HEK293T (cell line): ENCODE results near the gene SCN3A.

Experiments used
- ARNT ChIP-seq: fragments of 450-650 bp; IDR thresholded peaks from 2 replicates; pipeline ENCODE4 v1.6.1; 2017; ENCODE audit warnings: mild to moderate bottlenecking
- BHLHE40 ChIP-seq: fragments of 450-650 bp; IDR thresholded peaks from 2 replicates; pipeline ENCODE4 v1.6.1; 2016; ENCODE audit warnings: mild to moderate bottlenecking, moderate library complexity, borderline replicate concordance
- CTBP1 ChIP-seq: fragments of 450-650 bp; IDR thresholded peaks from 2 replicates; pipeline ENCODE4 v1.6.1; 2016; ENCODE audit warnings: borderline replicate concordance
- ELF4 ChIP-seq: fragments of 450-650 bp; IDR thresholded peaks from 2 replicates; pipeline ENCODE4 v1.6.1; 2017; ENCODE audit warnings: antibody characterized with exemption
- FOXA1 ChIP-seq: fragments of 450-650 bp; IDR thresholded peaks from 2 replicates; pipeline ENCODE4 v1.6.1; 2016; ENCODE audit warnings: mild to moderate bottlenecking
- FOXK2 ChIP-seq: fragments of 450-650 bp; IDR thresholded peaks from 2 replicates; pipeline ENCODE4 v1.6.1; 2016; ENCODE audit warnings: mild to moderate bottlenecking
- FOXM1 ChIP-seq: fragments of 450-650 bp; IDR thresholded peaks from 2 replicates; pipeline ENCODE4 v1.6.1; 2017; ENCODE audit warnings: mild to moderate bottlenecking, borderline replicate concordance
- HDGF ChIP-seq: fragments of 450-650 bp; IDR thresholded peaks from 2 replicates; pipeline ENCODE4 v1.6.1; 2017; ENCODE audit warnings: antibody characterized with exemption, borderline replicate concordance
- NFRKB ChIP-seq: fragments of 450-650 bp; IDR thresholded peaks from 2 replicates; pipeline ENCODE4 v1.6.1; 2016; ENCODE audit warnings: mild to moderate bottlenecking, moderate library complexity
- SP1 ChIP-seq: fragments of 450-650 bp; IDR thresholded peaks from 2 replicates; pipeline ENCODE4 v1.6.1; 2017
- SUZ12 ChIP-seq: fragments of 450-650 bp; IDR thresholded peaks from 2 replicates; pipeline ENCODE4 v1.6.1; 2016; ENCODE audit warnings: mild to moderate bottlenecking
- TARDBP ChIP-seq: fragments of 450-650 bp; IDR thresholded peaks from 2 replicates; pipeline ENCODE4 v1.6.1; 2016
- ZNF384 ChIP-seq: fragments of 450-650 bp; IDR thresholded peaks from 2 replicates; pipeline ENCODE4 v1.6.1; 2016

DNA sequence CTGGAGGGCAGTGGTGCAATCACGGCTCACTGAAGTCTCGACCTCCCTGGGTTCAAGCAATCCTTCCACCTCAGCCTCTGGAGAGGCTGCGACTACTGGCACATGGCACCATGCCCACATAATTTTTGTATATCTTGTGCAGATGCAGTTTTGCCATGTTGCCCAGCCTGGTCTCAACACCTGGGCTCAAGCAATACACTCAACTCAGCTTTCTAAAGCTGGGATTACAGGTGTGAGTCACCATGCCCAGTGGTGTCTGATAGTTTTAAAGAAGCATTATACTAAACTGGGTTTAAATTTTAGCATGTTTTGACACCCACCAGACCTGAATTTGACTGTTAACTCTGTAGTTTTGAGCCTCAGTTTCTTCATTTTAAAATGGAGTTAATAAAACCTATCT is 139.1 kb downstream of the SCN3A start:
- TF ChIP-seq FOXK2 = no peak
- TF ChIP-seq ELF4 = no peak
- no peak for TF ChIP-seq BHLHE40
- TF ChIP-seq HDGF = no peak
- no peak for TF ChIP-seq FOXM1
- TF ChIP-seq TARDBP = no peak
- TF ChIP-seq ARNT = no peak
- TF ChIP-seq FOXA1 = no peak
- TF ChIP-seq SP1 = no peak
- TF ChIP-seq SUZ12 = no peak
- TF ChIP-seq NFRKB = no peak
- TF ChIP-seq ZNF384 = no peak
- no peak for TF ChIP-seq CTBP1
